HepG2 (cell line): ENCODE data around the gene PSMD8. TPM values are rescaled to one million over a fixed set of nuclear protein-coding genes. Genes with fewer than 3 reads are reported as not detected.
A peak's percentile ranks its signal among the peaks of the same experiment; 100 is the strongest.

Source experiments
- ATAC-seq: fragments of 200-7000 bp; cut with Tn5 transposase; 3 replicates; pipeline ENCODE4 v1.9.1; 2020; ENCODE audit warnings: mild to moderate bottlenecking, moderate library complexity
- BruUV-seq: library from RNA; stranded (reverse); fragments of 400-500 nt; replicated peaks from 2 replicates; lab custom pipeline; 2021; lab: Mats Ljungman, UMichigan
- CTCF ChIA-PET: fragments of 300-600 bp; formaldehyde crosslinking; extraction: SDS; loops from one replicate; lab custom pipeline; 2021; ENCODE audit warnings: low total read pairs, inconsistent platforms, low intra/inter-chr PET ratio; lab: Yijun Ruan, JAX
- POLR2A ChIA-PET: fragments of 350-600 bp; sonication (Branson Sonifier 250); formaldehyde crosslinking; loops from one replicate; lab custom pipeline; 2020; ENCODE audit warnings: antibody characterized with exemption, inconsistent platforms; lab: Yijun Ruan, JAX
- DNase-seq: peaks from one replicate; pipeline ENCODE4 v3.0.0-alpha.2; 2015; ENCODE audit warnings: low spot score
- FAIRE-seq: peaks from 3 replicates; lab custom pipeline; 2011; peaks lifted over from hg19 to GRCh38; lab: Jason Lieb, UNC
- H2AFZ ChIP-seq: one replicate; pipeline ENCODE4 v1.6.1; 2011; ENCODE audit warnings: low read length, inconsistent platforms
- H3K27ac ChIP-seq: fragments of 300-600 bp; 3 replicates; pipeline ENCODE4 v1.8.0; 2011; ENCODE audit warnings: mixed run types, mild to moderate bottlenecking, mixed read lengths, low read length, inconsistent platforms; ENCODE audit not compliant: insufficient read depth; ENCODE audit errors: extremely low read length
- H3K27me3 ChIP-seq, 2 experiments: fragments of 200-600 bp in 1 of 2; 2 replicates in 1 of 2; 3 replicates in 1 of 2; pipeline versions ENCODE4 v1.6.0 to v1.8.0; 2011; ENCODE audit warnings: low read length in 2 of 2, mild to moderate bottlenecking in 2 of 2, moderate library complexity in 2 of 2, inconsistent platforms in 1 of 2; ENCODE audit not compliant: insufficient read depth in 2 of 2, control insufficient read depth in 1 of 2
- H3K36me3 ChIP-seq, 2 experiments: fragments of 200-600 bp in 1 of 2; replicated peaks in 1 of 2; 2 replicates in 1 of 2; 3 replicates in 1 of 2; pipeline versions ENCODE4 v1.5.1 to v1.8.0; 2011; ENCODE audit warnings: low read length in 2 of 2, inconsistent platforms in 1 of 2; ENCODE audit not compliant: insufficient read depth in 2 of 2, control insufficient read depth in 1 of 2
- H3K4me1 ChIP-seq: 2 replicates; pipeline ENCODE4 v1.5.1; 2012; ENCODE audit warnings: low read length, inconsistent platforms; ENCODE audit not compliant: insufficient read depth
- H3K4me2 ChIP-seq: 2 replicates; pipeline ENCODE4 v1.6.0; 2011; ENCODE audit warnings: low read depth, low read length, inconsistent platforms
- H3K4me3 ChIP-seq, 3 experiments: fragments of 200-600 bp in 1 of 3; sonication (generic), shearing (Covaris generic) in 1 of 3; replicated peaks in 1 of 3; 2 replicates each; pipeline ENCODE4 v1.5.1; 2011 to 2016; ENCODE audit warnings: low read length in 3 of 3, inconsistent platforms in 2 of 3, low read depth in 2 of 3, mild to moderate bottlenecking in 2 of 3, control low read depth in 1 of 3, mixed read lengths in 1 of 3; ENCODE audit not compliant: insufficient read depth in 1 of 3
- H3K79me2 ChIP-seq: one replicate; pipeline ENCODE4 v1.6.1; 2011; ENCODE audit warnings: low read length, inconsistent platforms; ENCODE audit not compliant: insufficient read depth
- H3K9ac ChIP-seq: 2 replicates; pipeline ENCODE4 v1.6.0; 2011; ENCODE audit warnings: mild to moderate bottlenecking, low read depth, low read length, inconsistent platforms; ENCODE audit not compliant: insufficient read depth
- H3K9me3 ChIP-seq: 2 replicates; pipeline ENCODE4 v1.5.1; 2012; ENCODE audit warnings: mild to moderate bottlenecking, low read length
- H4K20me1 ChIP-seq: 2 replicates; pipeline ENCODE4 v1.6.0; 2011; ENCODE audit warnings: inconsistent platforms, mild to moderate bottlenecking, low read length, moderate library complexity; ENCODE audit not compliant: insufficient read depth
- BHLHE40 ChIP-seq: IDR thresholded peaks from 2 replicates; pipeline ENCODE4 v1.6.1; 2011; ENCODE audit warnings: low read length, improper control_type of control experiment
- BORCS8-MEF2B ChIP-seq: sonication (generic); formaldehyde crosslinking; IDR thresholded peaks from 2 replicates; pipeline ENCODE4 v1.8.0; 2022; ENCODE audit warnings: mild to moderate bottlenecking, missing genetic modification reagents
- BRCA1 ChIP-seq: sonication (generic); formaldehyde crosslinking; IDR thresholded peaks from 2 replicates; pipeline ENCODE4 v1.4.0; 2020; ENCODE audit warnings: missing genetic modification reagents
- CEBPB ChIP-seq: IDR thresholded peaks from 2 replicates; pipeline ENCODE4 v1.6.1; 2011; ENCODE audit warnings: low read depth, low read length, improper control_type of control experiment, borderline replicate concordance
- DNMT3B ChIP-seq: conservative IDR thresholded peaks from 2 replicates; pipeline ENCODE4 v1.6.1; 2016; ENCODE audit warnings: missing biosample characterization, control low read depth
- FOXA3 ChIP-seq: IDR thresholded peaks from 2 replicates; pipeline ENCODE4 v1.6.1; 2016; ENCODE audit warnings: missing genetic modification reagents, missing compliant biosample characterization
- RCOR2 ChIP-seq: IDR thresholded peaks from 2 replicates; pipeline ENCODE4 v1.6.1; 2016; ENCODE audit warnings: missing biosample characterization, missing genetic modification reagents
- REL ChIP-seq: sonication (generic); formaldehyde crosslinking; conservative IDR thresholded peaks from 2 replicates; pipeline ENCODE4 v1.8.0; 2022; ENCODE audit warnings: mild to moderate bottlenecking, missing genetic modification reagents, moderate library complexity
- RFX1 ChIP-seq: fragments of 450-650 bp; IDR thresholded peaks from 2 replicates; pipeline ENCODE4 v1.6.1; 2017
- SCMH1 ChIP-seq: sonication (generic); formaldehyde crosslinking; IDR thresholded peaks from 2 replicates; pipeline ENCODE4 v1.9.0; 2021; ENCODE audit warnings: missing genetic modification reagents, mild to moderate bottlenecking, borderline replicate concordance
- SNAI1 ChIP-seq: sonication (generic); formaldehyde crosslinking; IDR thresholded peaks from 2 replicates; pipeline ENCODE4 v1.5.0; 2020; ENCODE audit warnings: mild to moderate bottlenecking, missing genetic modification reagents, borderline replicate concordance
- ZMYM3 ChIP-seq: sonication (generic); formaldehyde crosslinking; IDR thresholded peaks from 2 replicates; pipeline ENCODE4 v1.5.1; 2020; ENCODE audit warnings: mild to moderate bottlenecking, missing genetic modification reagents
- ZNF121 ChIP-seq: sonication (generic); formaldehyde crosslinking; IDR thresholded peaks from 2 replicates; pipeline ENCODE4 v1.5.0; 2020; ENCODE audit warnings: mild to moderate bottlenecking, missing genetic modification reagents
- ZNF205 ChIP-seq: IDR thresholded peaks from 2 replicates; pipeline ENCODE4 v1.6.1; 2018; ENCODE audit warnings: missing biosample characterization, missing genetic modification reagents
- ZNF335 ChIP-seq: sonication (generic); formaldehyde crosslinking; IDR thresholded peaks from 2 replicates; pipeline ENCODE4 v1.4.0; 2020; ENCODE audit warnings: missing genetic modification reagents
- ZNF431 ChIP-seq: sonication (generic); formaldehyde crosslinking; IDR thresholded peaks from 2 replicates; pipeline ENCODE4 v1.9.0; 2022; ENCODE audit warnings: missing genetic modification reagents, low read depth, mild to moderate bottlenecking, borderline replicate concordance
- ZNF598 ChIP-seq: sonication (generic); formaldehyde crosslinking; IDR thresholded peaks from 2 replicates; pipeline ENCODE4 v1.5.1; 2020; ENCODE audit warnings: mild to moderate bottlenecking, missing genetic modification reagents, borderline replicate concordance
- ZNF879 ChIP-seq: sonication (generic); formaldehyde crosslinking; IDR thresholded peaks from 2 replicates; pipeline ENCODE4 v1.8.1; 2023; ENCODE audit warnings: missing genetic modification reagents
- WGBS: methylation state at CpG from one replicate; pipeline ENCODE4 v1.1.6; 2017; ENCODE audit warnings: low lambda C conversion rate; 5-methylcytosine and 5-hydroxymethylcytosine counted together
- in situ Hi-C: cut with HindIII; loops from 2 replicates; pipeline ENCODE4 v1.10.0; 2017; ENCODE audit warnings: low pct_unique_long_range_greater_than_20kb; ENCODE audit not compliant: extremely low pct_ligation_motif_present
- intact Hi-C: fragments of 100-400 bp; cut with micrococcal nuclease; formaldehyde crosslinking; loops from one replicate; pipeline ENCODE4 v1.10.0; 2022; ENCODE audit not compliant: unreplicated experiment
- polyA plus RNA-seq, 8 experiments: library from polyadenylated mRNA; depleted of rRNA in 3 of 8; stranded (reverse) in 7 of 8; unstranded in 1 of 8; fragments of >200 nt; fragmentation: Illumina TruSeq in 4 of 8; extraction: Trizol in 4 of 8; gene quantifications; 2 replicates each; pipeline versions ENCODE4 v1.2.1 to v1.2.3, GENCODE V29; 2011 to 2016; ENCODE audit warnings: low read depth in 4 of 8, missing spikeins in 1 of 8, mixed read lengths in 1 of 8; ENCODE audit not compliant: insufficient read depth in 1 of 8
- total RNA-seq, 5 experiments: library from RNA; depleted of rRNA; stranded (reverse); fragments of >200 nt; fragmentation: Illumina TruSeq; extraction: Trizol; gene quantifications; 2 replicates each; pipeline ENCODE4 v1.2.3, GENCODE V29; 2016; ENCODE audit warnings: low read depth in 1 of 5
- TF ChIP-seq, protein P1 (sequence below): sonication (generic); formaldehyde crosslinking; IDR thresholded peaks from 2 replicates; pipeline ENCODE4 v1.4.0; 2020; ENCODE audit warnings: missing genetic modification reagents
- TF ChIP-seq, protein P2 (sequence below): IDR thresholded peaks from 2 replicates; pipeline ENCODE4 v1.6.1; 2016; ENCODE audit warnings: low read depth

PSMD8 gene
- total and polyA plus RNA-seq, 2 of the 13 experiments (the other 11 are each of a cell fraction or from before 2014, with no cell fraction given): 162 to 296 TPM

DNA sequence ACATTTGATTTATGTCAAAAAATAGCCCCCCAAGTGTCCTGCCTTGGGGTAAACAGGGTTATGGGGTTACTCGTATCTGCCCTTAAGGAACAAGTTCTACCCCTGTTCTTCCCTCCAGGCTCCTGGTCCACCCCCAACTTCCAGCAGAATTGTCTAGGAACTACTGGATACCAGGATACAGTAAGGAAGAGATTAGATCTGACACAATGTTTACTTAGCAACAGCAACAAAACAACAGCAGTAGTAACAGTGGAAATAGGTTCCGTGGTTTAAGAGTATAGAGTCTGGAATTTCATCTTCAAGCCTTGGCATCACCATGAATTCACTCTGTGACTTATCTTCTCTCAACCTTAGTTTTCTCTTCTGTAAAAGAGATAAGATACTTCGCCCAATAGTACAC lies 26.8 kb downstream of the PSMD8 start:
- H4K20me1 ChIP-seq: no peaks in the 10 kb centered on the region
- in situ Hi-C loops: no loop called here
- peaks cover 6 to 31% of the 10 kb centered on the region in 2 experiments; a peak in 4 of 5 replicates for H3K27me3 ChIP-seq
- no peak overlapping the region for H2AFZ ChIP-seq
- H3K9me3 ChIP-seq: no peaks in the 10 kb centered on the region
- no peaks in the 10 kb centered on the region for H3K79me2 ChIP-seq
- 20% methylated on average over 3 of the region's 3 CpGs for WGBS
- H3K27ac ChIP-seq: no peak overlapping the region
- peak; percentile 25; the same call in 1 of the 2 replicates for TF ChIP-seq RFX1
- 0 out of 2 replicates have a peak, but pooled peaks have one; percentile 15 for TF ChIP-seq FOXA3 (CRISPR knock-in tag)
- no peak for TF ChIP-seq REL
- intact Hi-C loops: loop anchor here (5.0 kb wide), 1 partner anchor 231 kb away; no protein-coding TSS in a partner anchor
- ChIA-PET CTCF (no interaction called here), POLR2A (interaction anchor here (2.7 kb wide), 1 partner anchor 26 kb away, joined by 30 read pairs; the partner anchor contains the start of gene PSMD8)
- H3K36me3 ChIP-seq: no peaks in the 10 kb centered on the region
- no peak for ATAC-seq
- no peak overlapping the region for H3K9ac ChIP-seq
- no peak overlapping the region for H3K4me3 ChIP-seq
- no peak overlapping the region for H3K4me2 ChIP-seq
- peak; percentile 12 for DNase-seq
- FAIRE-seq: no peak
- BruUV-seq: no TSS peak
- no peaks in the 10 kb centered on the region for H3K4me1 ChIP-seq

DNA sequence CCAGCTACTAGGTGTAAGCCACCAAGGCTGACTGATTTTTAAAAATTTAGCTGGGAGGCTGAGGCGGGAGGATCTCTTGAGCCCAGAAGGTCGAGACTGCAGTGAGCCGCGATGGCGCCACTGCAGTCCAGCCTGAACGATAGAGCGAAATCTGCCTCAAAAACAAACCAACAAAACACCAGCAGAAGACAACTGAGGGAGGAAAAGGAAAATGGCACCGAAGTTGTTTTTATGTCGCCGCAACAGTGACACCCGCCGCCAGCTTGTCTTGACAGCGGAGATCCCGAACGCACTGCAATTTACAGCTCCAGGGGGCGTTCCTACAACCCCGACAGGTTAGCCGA lies 28.2 kb downstream of the PSMD8 start:
- Histone ChIP-seq H3K4me2 (peak overlapping the region; percentile 89), H3K9ac (peak overlapping the region; percentile 37), H2AFZ (peak overlapping the region; percentile 70), H3K36me3 (no peaks in the 10 kb centered on the region), H3K9me3 (no peaks in the 10 kb centered on the region), H3K27ac (no peak overlapping the region), H3K27me3 (peaks cover 5 to 17% of the 10 kb centered on the region in 2 experiments; a peak in 3 of 5 replicates), H3K4me3 (peak overlapping the region in 2 of 3 experiments; percentile 27 to 86; a peak in 3 of 6 replicates), H3K79me2 (no peaks in the 10 kb centered on the region), H3K4me1 (no peaks in the 10 kb centered on the region), H4K20me1 (no peaks in the 10 kb centered on the region)
- POLR2A ChIA-PET: interaction anchor here (0.6 to 2.7 kb wide), 14 partner anchors 8 to 623 kb away, joined by 3 to 30 read pairs (median 6); partner anchors contain the start of genes ACTN4, EIF3K, GGN and MRPS12
- FAIRE-seq: peak; percentile 71
- no peak for ATAC-seq
- intact Hi-C loops: loop anchor here (5.0 kb wide), 1 partner anchor 230 kb away; no protein-coding TSS in a partner anchor
- CTCF ChIA-PET: interaction anchor here (0.8 to 1.3 kb wide), 3 partner anchors 39 to 172 kb away, joined by 4 to 5 read pairs (median 4); no protein-coding TSS in a partner anchor
- WGBS: 4% methylated on average over 9 of the region's 18 CpGs
- no peak for DNase-seq
- no TSS peak for BruUV-seq
- in situ Hi-C loops: no loop called here
- TF ChIP-seq ZNF879 (no peak), BHLHE40 (no peak), BORCS8-MEF2B (no peak), ZNF205 (no peak), SCMH1 (no peak), SNAI1 (CRISPR knock-in tag) (no peak), DNMT3B (CRISPR knock-in tag) (no peak), ZNF598 (no peak), ZMYM3 (CRISPR knock-in tag) (peak; percentile 52; the same call in 1 of the 2 replicates), ZNF431 (CRISPR knock-in tag) (no peak), BRCA1 (no peak), RCOR2 (CRISPR knock-in tag) (0 out of 2 replicates have a peak, but pooled peaks have one; percentile 9), CEBPB (no peak), ZNF335 (CRISPR knock-in tag) (0 out of 2 replicates have a peak, but pooled peaks have one; percentile 0), ZNF121 (CRISPR knock-in tag) (no peak)
- TF ChIP-seq, protein P1, sequence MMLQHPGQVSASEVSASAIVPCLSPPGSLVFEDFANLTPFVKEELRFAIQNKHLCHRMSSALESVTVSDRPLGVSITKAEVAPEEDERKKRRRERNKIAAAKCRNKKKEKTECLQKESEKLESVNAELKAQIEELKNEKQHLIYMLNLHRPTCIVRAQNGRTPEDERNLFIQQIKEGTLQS: no peak
- TF ChIP-seq, protein P2, sequence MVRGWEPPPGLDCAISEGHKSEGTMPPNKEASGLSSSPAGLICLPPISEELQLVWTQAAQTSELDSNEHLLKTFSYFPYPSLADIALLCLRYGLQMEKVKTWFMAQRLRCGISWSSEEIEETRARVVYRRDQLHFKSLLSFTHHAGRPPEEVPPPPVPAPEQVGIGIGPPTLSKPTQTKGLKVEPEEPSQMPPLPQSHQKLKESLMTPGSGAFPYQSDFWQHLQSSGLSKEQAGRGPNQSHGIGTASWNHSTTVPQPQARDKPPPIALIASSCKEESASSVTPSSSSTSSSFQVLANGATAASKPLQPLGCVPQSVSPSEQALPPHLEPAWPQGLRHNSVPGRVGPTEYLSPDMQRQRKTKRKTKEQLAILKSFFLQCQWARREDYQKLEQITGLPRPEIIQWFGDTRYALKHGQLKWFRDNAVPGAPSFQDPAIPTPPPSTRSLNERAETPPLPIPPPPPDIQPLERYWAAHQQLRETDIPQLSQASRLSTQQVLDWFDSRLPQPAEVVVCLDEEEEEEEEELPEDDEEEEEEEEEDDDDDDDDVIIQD: no peak
